ENCODE measurements around the gene SLC17A1.

The SLC17A1 gene

GRCh38 chr6:25768566-25768965 is 63.3 kb downstream of the SLC17A1 start:
- no peaks in the 10 kb centered on the region for H3K9me3 ChIP-seq (ENCODE audit: insufficient read depth, low read length)
- no peaks in the 10 kb centered on the region for H3K27me3 ChIP-seq (ENCODE audit: low read length)
- no peak for TF ChIP-seq EZH2phosphoT487 (conservative IDR thresholded peaks at IDR 0.05; ENCODE audit: low read length)
- no peak for TF ChIP-seq CTCF (IDR thresholded peaks at IDR 0.05; ENCODE audit: insufficient read depth, low read length, poor library complexity, severe bottlenecking)

GRCh38 chr6:25764611-25765010 is 67.2 kb downstream of the SLC17A1 start:
- 0 out of 2 replicates have a peak, but pooled peaks cover 2% of the 10 kb centered on the region for H3K36me3 ChIP-seq (ENCODE audit: low read length)
- no peaks in the 10 kb centered on the region for H4K20me1 ChIP-seq (ENCODE audit: low read depth, low read length)
- H3K27ac ChIP-seq (ENCODE audit: low read depth, low read length) = no peak overlapping the region
- H2AFZ ChIP-seq (ENCODE audit: low read depth, low read length, severe bottlenecking) = no peak overlapping the region
- H3K4me2 ChIP-seq (ENCODE audit: low read depth, low read length, poor library complexity, severe bottlenecking) = no peak overlapping the region
- no peaks in the 10 kb centered on the region for H3K9me2 ChIP-seq (replicated peaks; ENCODE audit: insufficient read depth, low read length)
- H3K9ac ChIP-seq (ENCODE audit: low read length) = no peak overlapping the region
- H3K9me3 ChIP-seq (ENCODE audit: insufficient read depth, low read length) = no peaks in the 10 kb centered on the region
- H3K79me2 ChIP-seq (ENCODE audit: insufficient read depth, low read length) = no peaks in the 10 kb centered on the region
- H3K4me3 ChIP-seq (ENCODE audit: insufficient read depth, low read length, poor library complexity, severe bottlenecking) = no peak overlapping the region
- no peaks in the 10 kb centered on the region for H3K27me3 ChIP-seq (ENCODE audit: low read length)
- TF ChIP-seq EZH2phosphoT487 (conservative IDR thresholded peaks at IDR 0.05; ENCODE audit: low read length) (no peak), CTCF (IDR thresholded peaks at IDR 0.05; ENCODE audit: insufficient read depth, low read length, poor library complexity, severe bottlenecking) (no peak)
- H3F3A ChIP-seq (ENCODE audit: insufficient read depth) = no peaks in the 10 kb centered on the region

More at GRCh38 chr6:25768566-25768965, 63.3 kb downstream of the SLC17A1 start:
- no peak overlapping the region for H3K4me2 ChIP-seq (ENCODE audit: low read depth, low read length, poor library complexity, severe bottlenecking)
- no peaks in the 10 kb centered on the region for H3F3A ChIP-seq (ENCODE audit: insufficient read depth)
- H3K79me2 ChIP-seq (ENCODE audit: insufficient read depth, low read length) = no peaks in the 10 kb centered on the region
- H2AFZ ChIP-seq (ENCODE audit: low read depth, low read length, severe bottlenecking) = no peak overlapping the region
- H3K36me3 ChIP-seq (ENCODE audit: low read length) = 0 out of 2 replicates have a peak, but pooled peaks cover 2% of the 10 kb centered on the region
- H3K9ac ChIP-seq (ENCODE audit: low read length) = no peak overlapping the region
- H3K9me2 ChIP-seq (replicated peaks; ENCODE audit: insufficient read depth, low read length) = no peaks in the 10 kb centered on the region
- no peak overlapping the region for H3K4me3 ChIP-seq (ENCODE audit: insufficient read depth, low read length, poor library complexity, severe bottlenecking)
- H3K27ac ChIP-seq (ENCODE audit: low read depth, low read length) = no peak overlapping the region
- H4K20me1 ChIP-seq (ENCODE audit: low read depth, low read length) = no peaks in the 10 kb centered on the region

GRCh38 chr6:25757936-25758642 is 73.8 kb downstream of the SLC17A1 start:
- Histone ChIP-seq H3K4me2 (ENCODE audit: low read depth, low read length, poor library complexity, severe bottlenecking) (no peak overlapping the region), H2AFZ (ENCODE audit: low read depth, low read length, severe bottlenecking) (no peak overlapping the region), H3K36me3 (ENCODE audit: low read length) (no peaks in the 10 kb centered on the region), H3F3A (ENCODE audit: insufficient read depth) (no peaks in the 10 kb centered on the region), H3K9ac (ENCODE audit: low read length) (no peak overlapping the region), H3K27ac (ENCODE audit: low read depth, low read length) (no peak overlapping the region), H3K27me3 (ENCODE audit: low read length) (no peaks in the 10 kb centered on the region), H3K9me3 (ENCODE audit: insufficient read depth, low read length) (no peaks in the 10 kb centered on the region), H3K4me3 (ENCODE audit: insufficient read depth, low read length, poor library complexity, severe bottlenecking) (no peak overlapping the region), H4K20me1 (ENCODE audit: low read depth, low read length) (no peaks in the 10 kb centered on the region), H3K9me2 (replicated peaks; ENCODE audit: insufficient read depth, low read length) (no peaks in the 10 kb centered on the region), H3K79me2 (ENCODE audit: insufficient read depth, low read length) (no peaks in the 10 kb centered on the region)
- no peak for TF ChIP-seq EZH2phosphoT487 (conservative IDR thresholded peaks at IDR 0.05; ENCODE audit: low read length)
- no peak for TF ChIP-seq CTCF (IDR thresholded peaks at IDR 0.05; ENCODE audit: insufficient read depth, low read length, poor library complexity, severe bottlenecking)
